PFSK-1 (cell line): ENCODE data around the gene DDHD1.

Experiments
- POLR2AphosphoS5 ChIP-seq: IDR thresholded peaks from 2 replicates; pipeline ENCODE4 v1.6.1; 2012; ENCODE audit warnings: low read depth, mild to moderate bottlenecking, control low read depth, low read length, moderate library complexity
- TAF1 ChIP-seq: IDR thresholded peaks from 2 replicates; pipeline ENCODE4 v1.6.1; 2012; ENCODE audit warnings: low read length, control low read depth, borderline replicate concordance; ENCODE audit not compliant: insufficient read depth

DNA sequence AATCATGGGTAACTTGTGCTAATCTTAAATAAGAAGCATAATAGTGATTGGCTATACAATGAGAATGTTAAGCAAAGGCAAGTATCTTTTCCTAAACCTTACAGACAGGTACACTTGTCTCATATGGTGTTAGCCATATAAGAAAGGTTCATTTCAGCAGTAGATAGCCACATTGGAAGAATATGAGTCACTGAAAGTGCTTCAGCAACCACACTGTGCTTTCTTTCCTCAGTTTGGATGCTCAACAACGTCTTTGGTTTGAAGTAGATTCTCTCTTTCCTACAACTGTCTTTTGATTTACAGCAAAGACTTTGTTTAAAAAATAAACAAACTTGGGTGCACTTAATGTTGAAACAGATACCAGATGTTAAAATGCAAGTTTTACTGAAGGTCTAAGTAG, 8.9 kb downstream of the DDHD1 start:
- TF ChIP-seq TAF1 (no peak), POLR2AphosphoS5 (no peak)
